Measurements from ENCODE around the gene ARHGAP32.
"Not testable (repeated sequence)": the region's sequence is repeated elsewhere in the genome, so short reads cannot be mapped to it uniquely, and the experiment has no call there.

Gene ARHGAP32

DNA sequence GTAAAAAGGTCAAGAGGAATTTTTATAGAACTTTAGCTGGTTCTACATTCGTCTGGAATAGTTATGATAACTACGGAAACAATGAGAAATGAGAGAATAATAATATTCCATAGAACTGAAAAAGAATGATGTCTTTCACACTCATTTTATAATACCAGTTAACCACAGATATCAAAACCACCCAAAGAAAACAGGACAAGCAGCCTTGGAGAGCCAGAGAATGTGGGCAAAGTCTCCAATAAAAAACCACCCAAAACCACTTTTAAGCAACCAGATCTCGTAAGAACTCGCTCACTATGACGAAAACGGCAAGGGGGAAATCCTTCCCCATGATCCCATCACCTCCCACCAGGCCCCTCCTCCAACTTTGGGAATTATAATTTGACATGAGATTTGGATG lies 60.8 kb downstream of the ARHGAP32 start:
- DNase-seq (ENCODE audit: low read depth) = peak; percentile 40
- no peak overlapping the region for H3K4me3 ChIP-seq (ENCODE audit: control insufficient read depth, low read depth, low read length)
- TF ChIP-seq, protein P1, sequence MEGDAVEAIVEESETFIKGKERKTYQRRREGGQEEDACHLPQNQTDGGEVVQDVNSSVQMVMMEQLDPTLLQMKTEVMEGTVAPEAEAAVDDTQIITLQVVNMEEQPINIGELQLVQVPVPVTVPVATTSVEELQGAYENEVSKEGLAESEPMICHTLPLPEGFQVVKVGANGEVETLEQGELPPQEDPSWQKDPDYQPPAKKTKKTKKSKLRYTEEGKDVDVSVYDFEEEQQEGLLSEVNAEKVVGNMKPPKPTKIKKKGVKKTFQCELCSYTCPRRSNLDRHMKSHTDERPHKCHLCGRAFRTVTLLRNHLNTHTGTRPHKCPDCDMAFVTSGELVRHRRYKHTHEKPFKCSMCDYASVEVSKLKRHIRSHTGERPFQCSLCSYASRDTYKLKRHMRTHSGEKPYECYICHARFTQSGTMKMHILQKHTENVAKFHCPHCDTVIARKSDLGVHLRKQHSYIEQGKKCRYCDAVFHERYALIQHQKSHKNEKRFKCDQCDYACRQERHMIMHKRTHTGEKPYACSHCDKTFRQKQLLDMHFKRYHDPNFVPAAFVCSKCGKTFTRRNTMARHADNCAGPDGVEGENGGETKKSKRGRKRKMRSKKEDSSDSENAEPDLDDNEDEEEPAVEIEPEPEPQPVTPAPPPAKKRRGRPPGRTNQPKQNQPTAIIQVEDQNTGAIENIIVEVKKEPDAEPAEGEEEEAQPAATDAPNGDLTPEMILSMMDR (IDR thresholded peaks at IDR 0.05; ENCODE audit: control insufficient read depth, insufficient read depth, low read depth, low read length, missing control alignments) = no peak

DNA sequence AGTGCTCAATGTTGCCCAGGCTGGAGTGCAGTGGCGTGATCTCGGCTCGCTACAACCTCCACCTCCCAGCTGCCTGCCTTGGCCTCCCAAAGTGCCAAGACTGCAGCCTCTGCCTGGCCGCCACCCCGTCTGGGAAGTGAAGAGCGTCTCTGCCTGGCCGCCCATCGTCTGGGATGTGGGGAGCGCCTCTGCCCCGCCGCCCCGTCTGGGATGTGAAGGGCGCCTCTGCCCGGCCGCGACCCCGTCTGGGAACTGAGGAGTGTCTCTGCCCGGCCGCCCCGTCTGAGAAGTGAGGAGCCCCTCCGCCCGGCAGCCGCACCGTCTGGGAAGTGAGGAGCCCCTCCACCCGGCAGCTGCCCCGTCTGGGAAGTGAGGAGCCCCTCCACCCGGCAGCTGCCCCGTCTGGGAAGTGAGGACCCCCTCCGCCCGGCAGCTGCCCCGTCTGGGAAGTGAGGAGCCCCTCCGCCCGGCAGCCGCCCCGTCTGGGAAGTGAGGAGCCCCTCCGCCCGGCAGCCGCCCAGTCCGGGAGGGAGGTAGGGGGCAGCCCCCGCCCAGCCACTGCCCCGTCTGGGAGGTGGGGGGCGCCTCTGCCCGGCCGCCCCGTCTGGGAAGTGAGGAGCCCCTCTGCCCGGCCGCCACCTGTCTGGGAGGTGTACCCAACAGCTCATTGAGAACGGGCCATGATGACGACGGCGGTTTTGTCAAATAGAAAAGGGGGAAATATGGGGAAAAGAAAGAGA lies 63.1 kb downstream of the ARHGAP32 start:
- not testable (repeated sequence) for H3K4me3 ChIP-seq (ENCODE audit: control insufficient read depth, low read depth, low read length); DNase-seq (ENCODE audit: low read depth)

DNA sequence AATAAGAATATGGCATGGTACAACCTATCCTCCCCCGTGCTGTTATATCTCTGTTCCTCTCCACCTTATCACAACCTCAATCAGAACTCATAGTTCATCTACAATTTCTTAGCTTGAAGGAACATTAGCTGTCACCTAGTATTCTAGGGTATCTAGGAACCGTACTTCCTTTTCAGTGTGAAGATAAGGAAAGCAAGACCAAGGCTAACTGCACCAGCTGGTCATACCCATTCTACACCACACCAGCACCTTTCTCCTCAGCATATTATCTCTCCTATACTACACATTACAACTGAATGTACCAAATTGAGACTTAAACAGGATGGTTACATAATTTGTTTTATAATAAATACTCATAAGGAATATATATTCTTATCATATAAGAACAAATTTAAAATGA lies 73.1 kb downstream of the ARHGAP32 start:
- TF ChIP-seq, protein P1 (IDR thresholded peaks at IDR 0.05; ENCODE audit: control insufficient read depth, insufficient read depth, low read depth, low read length, missing control alignments) = no peak
- DNase-seq (ENCODE audit: low read depth) = no peak
- H3K4me3 ChIP-seq (ENCODE audit: control insufficient read depth, low read depth, low read length) = no peak overlapping the region

DNA sequence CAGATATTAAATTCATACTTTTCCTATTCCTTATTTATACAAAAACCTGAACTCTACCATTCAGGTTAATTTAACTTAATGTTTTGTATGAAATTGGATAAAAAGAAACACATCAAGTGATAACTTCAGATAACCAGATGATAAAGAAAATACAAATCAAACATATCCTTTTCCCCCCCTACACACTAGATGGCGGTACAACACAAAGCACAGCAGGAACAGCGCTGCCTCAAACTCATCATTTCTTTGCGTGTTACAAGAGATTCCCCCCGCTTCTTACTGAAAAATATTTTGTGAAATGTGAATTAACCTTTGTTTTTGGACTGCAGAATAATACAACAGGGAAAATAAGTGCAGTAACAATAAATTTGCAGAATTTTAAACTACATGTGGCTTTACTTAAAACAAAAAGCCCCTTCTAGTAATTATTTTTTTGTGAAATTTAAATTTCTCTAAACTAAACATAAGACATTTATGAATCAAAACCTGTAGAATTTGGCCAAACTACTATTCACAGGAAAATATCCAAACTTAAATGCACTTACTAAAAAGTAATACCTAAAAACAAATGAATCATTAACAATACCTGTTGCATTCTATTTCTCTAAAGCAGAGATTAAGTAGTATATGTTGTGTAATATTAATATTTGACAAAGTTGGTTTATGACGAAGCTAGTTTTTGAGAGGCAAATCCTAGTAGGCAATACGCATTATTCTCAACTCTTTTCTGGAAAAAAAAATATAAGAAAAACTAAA lies 74.4 kb downstream of the ARHGAP32 start:
- H3K4me3 ChIP-seq (ENCODE audit: control insufficient read depth, low read depth, low read length) = no peak overlapping the region
- peak; percentile 49 for DNase-seq (ENCODE audit: low read depth)
- TF ChIP-seq, protein P1 (IDR thresholded peaks at IDR 0.05; ENCODE audit: control insufficient read depth, insufficient read depth, low read depth, low read length, missing control alignments) = peak; percentile 91

DNA sequence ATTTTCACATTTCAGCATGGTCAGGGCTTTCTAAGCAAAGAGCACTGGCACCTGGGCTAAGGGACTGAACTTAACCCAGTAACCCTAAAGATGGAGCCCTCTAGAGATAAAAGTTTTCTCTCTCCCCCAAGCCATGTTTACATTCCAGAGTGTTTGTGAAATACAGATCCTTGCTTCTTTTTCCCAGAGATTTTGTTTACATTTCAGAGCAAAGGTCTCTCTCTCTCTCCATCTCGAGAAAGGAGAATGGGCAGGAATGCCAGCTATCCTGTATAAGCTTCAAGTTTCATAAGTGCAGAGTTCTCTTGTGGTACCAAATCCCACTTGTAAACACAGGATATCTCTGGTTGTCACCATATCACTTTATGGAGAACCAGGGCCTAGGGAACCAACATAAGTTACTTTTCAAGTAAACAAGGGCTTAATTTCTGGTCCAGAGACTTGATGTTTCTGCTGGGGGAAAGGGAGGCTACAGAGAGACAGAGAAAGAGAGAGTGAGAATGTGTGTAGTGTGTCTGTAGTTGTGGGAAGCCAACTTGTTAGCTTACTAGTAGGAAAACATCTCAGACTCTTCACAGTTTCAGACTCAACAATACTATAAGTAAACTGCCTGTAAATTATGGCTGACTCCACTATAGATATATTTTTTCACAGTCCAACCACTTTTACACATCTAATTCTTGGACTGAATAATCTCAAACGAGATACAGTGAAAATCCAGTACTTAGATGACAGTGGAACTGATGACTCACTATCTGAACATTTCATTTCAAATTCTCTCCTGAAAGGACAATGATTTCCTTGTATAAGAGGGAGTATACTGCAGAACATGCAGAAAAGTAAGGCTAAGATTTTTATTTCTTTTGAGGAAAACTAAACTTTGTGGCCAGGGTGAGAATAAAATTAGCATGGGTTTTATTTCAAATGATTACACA lies 76.2 kb downstream of the ARHGAP32 start:
- no peak for DNase-seq (ENCODE audit: low read depth)

DNA sequence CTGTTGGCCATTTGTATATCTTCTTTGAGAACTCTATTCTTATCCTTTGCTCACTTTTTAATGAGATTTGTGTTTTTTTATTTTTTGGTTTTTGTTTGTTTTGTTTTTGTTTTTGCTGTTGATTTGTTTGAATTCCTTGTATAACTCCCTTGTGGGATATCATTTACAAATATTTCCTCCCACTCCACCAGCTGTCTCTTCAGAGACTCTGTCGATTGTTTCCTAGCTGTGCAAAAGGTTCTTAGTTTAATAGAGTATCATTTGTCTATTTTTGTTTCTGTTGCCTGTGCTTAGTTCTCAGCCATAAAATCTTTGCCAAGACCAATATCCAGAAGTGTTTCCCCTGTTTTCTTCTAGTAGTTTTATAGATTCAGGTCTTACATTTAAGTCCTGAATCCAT lies 82.4 kb downstream of the ARHGAP32 start:
- DNase-seq (ENCODE audit: low read depth) = no peak
- TF ChIP-seq, protein P1 (IDR thresholded peaks at IDR 0.05; ENCODE audit: control insufficient read depth, insufficient read depth, low read depth, low read length, missing control alignments) = no peak
- H3K4me3 ChIP-seq (ENCODE audit: control insufficient read depth, low read depth, low read length) = no peak overlapping the region

More for the DNA sequence above, 76.2 kb downstream of the ARHGAP32 start:
- TF ChIP-seq, protein P1 (IDR thresholded peaks at IDR 0.05; ENCODE audit: control insufficient read depth, insufficient read depth, low read depth, low read length, missing control alignments) = no peak
- no peak overlapping the region for H3K4me3 ChIP-seq (ENCODE audit: control insufficient read depth, low read depth, low read length)
